RWPE1 (cell line): Measurements from ENCODE around the gene FAM120AOS.

Experiments used
- CTCF ChIA-PET: fragments of 350-600 bp; sonication (Branson Sonifier 250); formaldehyde crosslinking; extraction: SDS; loops from one replicate; lab custom pipeline; 2021; lab: Yijun Ruan, JAX
- POLR2A ChIA-PET: fragments of 400-600 bp; formaldehyde crosslinking; extraction: SDS; loops from one replicate; lab custom pipeline; 2020; ENCODE audit warnings: antibody characterized with exemption; ENCODE audit not compliant: low non-redundant PET; lab: Yijun Ruan, JAX
- DNase-seq: peaks from one replicate; pipeline ENCODE4 v3.0.0; 2012; ENCODE audit warnings: low spot score
- H3K27ac ChIP-seq: fragments of 450-650 bp; 2 replicates; pipeline ENCODE4 v1.5.1; 2017
- CTCF ChIP-seq: fragments of 450-650 bp; conservative IDR thresholded peaks from 2 replicates; pipeline ENCODE4 v1.5.1; 2017; ENCODE audit warnings: low read depth, mild to moderate bottlenecking

The FAM120AOS gene

GRCh38 chr9:93452710-93453046, 703 bp downstream of the FAM120AOS start:
- CTCF ChIA-PET, result interaction anchor here (1.7 kb wide), 1 partner anchor 12 kb away, joined by 6 read pairs; no protein-coding TSS in a partner anchor

DNA sequence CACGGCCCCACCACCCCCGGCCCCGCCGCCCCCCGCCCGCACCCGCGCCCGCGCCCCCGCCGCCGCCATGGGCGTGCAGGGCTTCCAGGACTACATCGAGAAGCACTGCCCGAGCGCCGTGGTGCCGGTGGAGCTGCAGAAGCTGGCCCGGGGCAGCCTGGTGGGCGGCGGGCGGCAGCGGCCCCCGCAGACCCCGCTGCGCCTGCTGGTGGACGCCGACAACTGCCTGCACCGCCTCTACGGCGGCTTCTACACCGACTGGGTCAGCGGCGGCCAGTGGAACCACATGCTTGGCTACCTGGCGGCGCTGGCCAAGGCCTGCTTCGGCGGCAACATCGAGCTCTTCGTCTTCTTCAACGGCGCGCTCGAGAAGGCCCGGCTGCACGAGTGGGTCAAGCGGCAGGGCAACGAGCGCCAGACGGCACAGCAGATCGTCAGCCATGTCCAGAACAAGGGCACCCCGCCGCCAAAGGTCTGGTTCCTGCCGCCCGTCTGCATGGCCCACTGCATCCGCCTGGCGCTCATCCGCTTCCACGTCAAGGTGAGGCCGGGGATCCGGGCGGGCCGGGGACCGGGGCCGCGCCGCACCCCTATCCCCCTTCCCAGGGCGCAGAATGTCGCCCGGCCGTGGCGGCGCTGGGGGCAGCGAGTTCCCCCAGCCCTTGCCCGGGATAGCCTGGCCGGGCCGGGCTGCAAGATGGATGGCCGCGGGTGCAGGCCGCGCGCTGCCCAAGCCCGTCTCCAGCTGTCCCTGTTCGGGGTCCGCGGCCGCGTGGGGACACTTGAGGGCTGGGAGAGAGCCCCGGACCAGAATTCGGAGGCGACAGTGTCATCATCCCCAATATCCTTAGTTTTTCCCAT, 1.3 kb downstream of the FAM120AOS start:
- CTCF ChIA-PET, result interaction anchor here (1.7 to 2.4 kb wide), 2 partner anchors 12 to 114 kb away, joined by 6 to 9 read pairs; no protein-coding TSS in a partner anchor
- H3K27ac ChIP-seq, result peak overlapping the region; percentile 93
- POLR2A ChIA-PET, result no interaction called here
- DNase-seq, result no peak
- peak; percentile 32 for TF ChIP-seq CTCF

More at GRCh38 chr9:93452710-93453046, 703 bp downstream of the FAM120AOS start:
- POLR2A ChIA-PET, result no interaction called here
- DNase-seq, result no peak
- TF ChIP-seq CTCF, result no peak
- peak overlapping the region; percentile 93 for H3K27ac ChIP-seq

- ChIA-PET CTCF (interaction anchor here (0.5 to 2.4 kb wide), 3 partner anchors 115 to 146 kb away, joined by 3 to 9 read pairs (median 3); no protein-coding TSS in a partner anchor), POLR2A (interaction anchor here (0.8 kb wide), 1 partner anchor 115 kb away, joined by 3 read pairs; no protein-coding TSS in a partner anchor)
- DNase-seq, result peak; percentile 88
- no peak for TF ChIP-seq CTCF
- peak within 1 kb of the TSS; percentile 93 for H3K27ac ChIP-seq
Measured at GRCh38 chr9:93450945-93451815, 2.2 kb downstream of the FAM120AOS start, which contains the start of gene FAM120A. FAM120A (plus strand) TSS chr9:93451685; CDS start chr9:93451916, 231 bp downstream.

DNA sequence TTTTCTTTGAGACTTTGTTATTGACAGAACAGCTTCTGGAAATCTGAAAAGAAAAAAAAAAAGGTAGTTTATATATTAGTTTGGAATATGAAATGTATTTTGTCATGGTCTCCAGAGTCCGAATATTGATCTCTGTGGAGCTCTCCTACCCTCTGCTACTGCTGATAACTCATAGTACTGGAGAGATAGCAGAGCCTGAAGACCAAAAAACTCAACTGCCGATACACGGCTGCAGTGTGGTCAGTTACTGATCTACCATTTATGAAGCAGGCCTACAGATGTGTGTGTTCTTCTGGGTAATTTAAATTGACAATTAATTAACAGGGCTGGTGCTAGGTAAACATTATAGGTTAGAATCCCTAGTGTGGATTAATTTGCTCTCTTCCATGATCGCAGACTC, 5.7 kb downstream of the FAM120AOS start:
- H3K27ac ChIP-seq, result no peak overlapping the region
- no peak for DNase-seq
- CTCF ChIA-PET, result no interaction called here
- TF ChIP-seq CTCF, result no peak
- POLR2A ChIA-PET, result interaction anchor here (0.6 kb wide), 1 partner anchor 788 kb away, joined by 3 read pairs; no protein-coding TSS in a partner anchor

DNA sequence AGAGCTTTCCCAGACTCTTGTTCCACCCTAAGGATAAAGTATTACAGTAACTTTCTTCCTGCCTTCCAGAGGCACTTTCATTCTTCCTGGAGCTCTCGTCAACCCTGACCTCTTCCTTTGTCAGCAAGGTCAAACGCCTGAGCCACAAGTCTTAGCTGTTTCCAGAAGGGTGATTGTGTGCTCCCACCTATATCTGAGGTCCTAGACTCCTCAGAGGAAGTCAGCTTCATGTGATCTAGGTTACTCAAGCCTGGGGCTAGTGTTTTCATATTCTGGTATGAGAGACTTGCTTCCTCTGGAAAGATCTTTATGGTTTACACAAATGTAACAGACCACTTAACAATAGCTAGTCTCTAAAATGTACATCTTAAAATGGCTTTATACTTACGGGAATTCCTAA, 7.3 kb downstream of the FAM120AOS start:
- ChIA-PET CTCF (no interaction called here), POLR2A (interaction anchor here (0.6 kb wide), 1 partner anchor 116 kb away, joined by 7 read pairs; no protein-coding TSS in a partner anchor)
- no peak overlapping the region for H3K27ac ChIP-seq
- DNase-seq, result no peak
- TF ChIP-seq CTCF, result no peak
